Hepatocyte (in vitro differentiated cells): ENCODE results near the gene PRX.

Source experiments
- EZH2 ChIP-seq: fragments of 200-600 bp; sonication (generic); IDR thresholded peaks from 2 replicates; pipeline ENCODE4 v1.6.1; 2016; ENCODE audit warnings: antibody characterized with exemption, mild to moderate bottlenecking, borderline replicate concordance
- EZH2phosphoT487 ChIP-seq: fragments of 200-600 bp; sonication (generic); IDR thresholded peaks from one replicate; pipeline ENCODE4 v1.6.1; 2018; ENCODE audit warnings: antibody characterized with exemption, mild to moderate bottlenecking, low read depth, moderate library complexity; ENCODE audit not compliant: unreplicated experiment, severe bottlenecking
- TF ChIP-seq, protein P1 (sequence below): fragments of 200-600 bp; sonication (generic); IDR thresholded peaks from 2 replicates; pipeline ENCODE4 v1.5.1; 2016; ENCODE audit warnings: antibody characterized with exemption, mild to moderate bottlenecking; ENCODE audit not compliant: poor library complexity

GRCh38 chr19:40452016-40452415, 38.8 kb upstream of the PRX start:
- TF ChIP-seq, protein P1, sequence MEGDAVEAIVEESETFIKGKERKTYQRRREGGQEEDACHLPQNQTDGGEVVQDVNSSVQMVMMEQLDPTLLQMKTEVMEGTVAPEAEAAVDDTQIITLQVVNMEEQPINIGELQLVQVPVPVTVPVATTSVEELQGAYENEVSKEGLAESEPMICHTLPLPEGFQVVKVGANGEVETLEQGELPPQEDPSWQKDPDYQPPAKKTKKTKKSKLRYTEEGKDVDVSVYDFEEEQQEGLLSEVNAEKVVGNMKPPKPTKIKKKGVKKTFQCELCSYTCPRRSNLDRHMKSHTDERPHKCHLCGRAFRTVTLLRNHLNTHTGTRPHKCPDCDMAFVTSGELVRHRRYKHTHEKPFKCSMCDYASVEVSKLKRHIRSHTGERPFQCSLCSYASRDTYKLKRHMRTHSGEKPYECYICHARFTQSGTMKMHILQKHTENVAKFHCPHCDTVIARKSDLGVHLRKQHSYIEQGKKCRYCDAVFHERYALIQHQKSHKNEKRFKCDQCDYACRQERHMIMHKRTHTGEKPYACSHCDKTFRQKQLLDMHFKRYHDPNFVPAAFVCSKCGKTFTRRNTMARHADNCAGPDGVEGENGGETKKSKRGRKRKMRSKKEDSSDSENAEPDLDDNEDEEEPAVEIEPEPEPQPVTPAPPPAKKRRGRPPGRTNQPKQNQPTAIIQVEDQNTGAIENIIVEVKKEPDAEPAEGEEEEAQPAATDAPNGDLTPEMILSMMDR, result no peak
- TF ChIP-seq EZH2phosphoT487, result no peak
- no peak for TF ChIP-seq EZH2
